ENCODE measurements around the gene IRF2BP2. TPM values are rescaled to one million over a fixed set of nuclear protein-coding genes. Genes with fewer than 3 reads are reported as not detected.

The IRF2BP2 gene
- total RNA-seq, 4 donors from 2014 or later = 121 to 149 (median 137) TPM

DNA sequence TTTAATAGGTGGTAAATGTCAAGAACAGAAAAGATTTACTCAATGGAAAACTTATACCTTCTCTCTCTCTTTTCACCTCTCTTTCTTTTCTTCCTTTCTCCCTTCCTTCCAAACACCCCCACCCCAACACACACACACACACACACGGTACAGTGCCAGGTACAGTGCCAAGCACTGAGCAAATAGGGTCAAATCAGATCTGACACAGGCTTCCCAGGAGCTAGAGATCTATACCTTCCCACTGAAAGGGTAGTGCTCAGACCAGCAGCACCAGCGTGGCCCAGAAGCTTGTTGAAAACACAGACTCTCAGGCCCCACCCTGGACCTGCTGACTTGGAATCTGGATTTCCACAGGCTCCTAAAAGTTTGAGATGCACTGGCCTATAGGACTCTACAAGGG is 31.9 kb downstream of the IRF2BP2 start:
- WGBS, 2 donors = 55 to 74% methylated on average over 2 of the region's 2 CpGs
- intact Hi-C loops (cut with DNase I; ENCODE audit: low total_unique reads) = no loop called here
- no peak for DNase-seq (ENCODE audit: low spot score in 2 of 2)
- TF ChIP-seq, protein P1, sequence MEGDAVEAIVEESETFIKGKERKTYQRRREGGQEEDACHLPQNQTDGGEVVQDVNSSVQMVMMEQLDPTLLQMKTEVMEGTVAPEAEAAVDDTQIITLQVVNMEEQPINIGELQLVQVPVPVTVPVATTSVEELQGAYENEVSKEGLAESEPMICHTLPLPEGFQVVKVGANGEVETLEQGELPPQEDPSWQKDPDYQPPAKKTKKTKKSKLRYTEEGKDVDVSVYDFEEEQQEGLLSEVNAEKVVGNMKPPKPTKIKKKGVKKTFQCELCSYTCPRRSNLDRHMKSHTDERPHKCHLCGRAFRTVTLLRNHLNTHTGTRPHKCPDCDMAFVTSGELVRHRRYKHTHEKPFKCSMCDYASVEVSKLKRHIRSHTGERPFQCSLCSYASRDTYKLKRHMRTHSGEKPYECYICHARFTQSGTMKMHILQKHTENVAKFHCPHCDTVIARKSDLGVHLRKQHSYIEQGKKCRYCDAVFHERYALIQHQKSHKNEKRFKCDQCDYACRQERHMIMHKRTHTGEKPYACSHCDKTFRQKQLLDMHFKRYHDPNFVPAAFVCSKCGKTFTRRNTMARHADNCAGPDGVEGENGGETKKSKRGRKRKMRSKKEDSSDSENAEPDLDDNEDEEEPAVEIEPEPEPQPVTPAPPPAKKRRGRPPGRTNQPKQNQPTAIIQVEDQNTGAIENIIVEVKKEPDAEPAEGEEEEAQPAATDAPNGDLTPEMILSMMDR (IDR thresholded peaks at IDR 0.05) = no peak
- TF ChIP-seq POLR2A (IDR thresholded peaks at IDR 0.05) = no peak
- H3K4me3 ChIP-seq (ENCODE audit: low read depth, poor library complexity, severe bottlenecking) = no peak overlapping the region

DNA sequence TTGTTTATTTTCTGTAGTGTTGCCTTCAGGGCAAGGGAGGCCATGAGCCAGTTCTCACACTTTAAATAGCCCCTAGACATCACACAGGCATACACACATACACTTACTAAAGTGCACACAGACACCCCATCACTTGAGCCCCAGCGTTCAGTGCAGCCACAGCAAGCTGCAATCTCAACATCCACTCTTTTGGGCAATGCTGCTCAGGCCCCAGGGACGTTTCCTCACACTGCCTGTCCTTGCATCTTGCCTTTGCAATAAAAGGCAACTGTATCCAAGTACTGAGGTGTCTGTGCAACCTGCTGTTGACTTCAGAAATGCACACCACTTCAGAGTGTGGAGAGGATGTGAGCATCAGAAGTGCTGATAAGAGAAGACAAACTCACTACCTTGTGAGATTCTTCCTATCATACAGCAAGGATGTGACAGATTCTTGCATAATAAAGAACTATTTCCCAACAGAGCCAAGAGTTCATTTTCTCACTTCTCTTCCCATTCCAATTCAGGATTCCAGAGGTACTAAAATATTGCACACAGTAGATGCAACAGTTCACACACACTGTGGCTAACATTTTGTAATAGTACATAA is 36.2 kb downstream of the IRF2BP2 start:
- no peak overlapping the region for H3K4me3 ChIP-seq (ENCODE audit: low read depth, poor library complexity, severe bottlenecking)
- TF ChIP-seq, protein P1 (IDR thresholded peaks at IDR 0.05) = no peak
- no peak for TF ChIP-seq POLR2A (IDR thresholded peaks at IDR 0.05)
- DNase-seq (ENCODE audit: low spot score in 2 of 2) = no peak
- intact Hi-C loops (cut with DNase I; ENCODE audit: low total_unique reads) = no loop called here
- 34 to 50% methylated on average over 2 of the region's 2 CpGs for WGBS, 2 donors

DNA sequence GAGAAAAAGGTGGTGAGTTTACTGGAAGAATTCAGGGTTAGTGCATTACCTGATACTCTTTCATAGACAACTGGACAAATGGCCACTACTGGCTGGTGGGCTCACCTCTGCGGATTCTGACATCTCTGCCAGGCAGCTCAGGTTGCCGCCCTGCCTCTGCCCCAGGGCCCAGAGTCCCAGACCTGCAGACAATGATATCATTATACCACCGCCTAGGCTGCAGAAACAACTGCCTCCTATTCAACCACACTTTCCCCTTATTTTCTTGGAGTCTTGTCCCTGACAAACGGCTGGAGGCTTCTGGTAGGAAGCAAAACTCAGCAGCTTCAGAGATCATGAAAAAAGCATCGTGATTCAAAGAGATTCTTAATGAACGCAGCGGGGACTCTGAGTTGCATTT is 37.0 kb downstream of the IRF2BP2 start:
- no peak overlapping the region for H3K4me3 ChIP-seq (ENCODE audit: low read depth, poor library complexity, severe bottlenecking)
- 69% methylated on average over 7 of the region's 7 CpGs for WGBS, 2 donors
- DNase-seq (ENCODE audit: low spot score in 2 of 2) = no peak

DNA sequence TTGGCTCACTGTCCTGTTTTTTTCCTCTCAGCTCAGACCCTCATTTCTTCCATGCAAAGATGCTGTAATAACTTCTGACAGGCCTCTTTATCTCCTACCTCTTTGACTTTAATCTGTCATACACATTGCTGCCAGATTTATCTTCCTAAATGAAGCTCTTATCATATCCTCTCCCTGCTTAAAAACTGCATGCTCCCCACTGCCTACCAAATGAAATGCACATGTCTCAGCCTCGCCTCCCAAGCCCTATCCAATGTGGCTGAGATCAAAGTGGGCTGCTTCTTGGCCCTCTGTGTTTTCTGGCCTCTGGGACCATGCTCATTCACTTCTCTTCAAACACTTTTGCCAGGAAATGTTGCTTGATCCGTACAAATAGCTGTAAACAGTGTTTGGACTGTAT is 38.3 kb downstream of the IRF2BP2 start:
- DNase-seq (ENCODE audit: low spot score in 2 of 2) = no peak
- TF ChIP-seq, protein P1 (IDR thresholded peaks at IDR 0.05) = no peak
- no peak for TF ChIP-seq POLR2A (IDR thresholded peaks at IDR 0.05)
- WGBS, 2 donors = 62 to 70% methylated on average over 2 of the region's 2 CpGs
- intact Hi-C loops (cut with DNase I; ENCODE audit: low total_unique reads) = no loop called here
- H3K4me3 ChIP-seq (ENCODE audit: low read depth, poor library complexity, severe bottlenecking) = no peak overlapping the region

More for the DNA sequence above, 37.0 kb downstream of the IRF2BP2 start:
- intact Hi-C loops (cut with DNase I; ENCODE audit: low total_unique reads) = no loop called here
- TF ChIP-seq, protein P1 (IDR thresholded peaks at IDR 0.05) = no peak
- no peak for TF ChIP-seq POLR2A (IDR thresholded peaks at IDR 0.05)

DNA sequence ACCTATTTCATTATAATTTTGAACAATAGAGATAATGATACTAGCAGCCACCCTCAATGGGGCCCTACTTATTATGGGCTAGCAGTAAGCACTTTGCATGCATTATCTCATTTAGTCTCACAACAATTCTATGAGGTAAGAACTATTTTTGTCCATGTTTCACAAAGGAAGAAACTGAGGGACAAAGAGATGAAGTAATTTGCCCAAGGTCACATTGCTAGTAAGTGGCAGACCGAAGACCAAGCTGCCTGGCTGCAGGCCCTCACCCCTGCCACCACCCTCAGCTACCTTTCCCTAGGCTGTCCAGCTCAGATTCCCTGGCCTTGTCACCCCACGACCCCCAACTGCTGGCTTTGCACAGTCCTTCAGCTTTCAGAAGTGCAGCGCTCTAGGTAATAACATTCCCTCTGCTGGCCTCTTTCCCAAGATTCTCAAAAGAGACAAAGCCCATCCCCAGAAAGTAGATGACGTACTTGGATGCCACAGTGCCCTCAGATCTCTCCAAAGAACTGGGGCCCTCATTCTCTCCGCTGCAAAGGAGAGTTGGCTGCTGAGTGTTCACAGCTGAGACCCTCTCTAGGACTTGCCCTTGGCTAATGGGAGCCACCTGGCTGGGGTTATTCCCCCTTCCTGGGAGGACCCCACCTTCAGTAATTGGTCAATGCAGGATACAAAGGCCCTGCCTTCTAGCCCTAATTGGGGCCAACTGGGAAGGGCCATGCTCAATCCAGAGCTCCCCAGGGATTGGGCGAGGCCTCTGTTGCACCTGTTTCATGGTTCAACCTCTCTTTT is 39.5 kb downstream of the IRF2BP2 start:
- no peak overlapping the region for H3K4me3 ChIP-seq (ENCODE audit: low read depth, poor library complexity, severe bottlenecking)
- intact Hi-C loops (cut with DNase I; ENCODE audit: low total_unique reads) = no loop called here
- whole genome bisulfite sequencing, 2 donors = 83 to 90% methylated on average over 6 of the region's 6 CpGs
- DNase-seq (ENCODE audit: low spot score in 2 of 2) = no peak
- TF ChIP-seq, protein P1 (IDR thresholded peaks at IDR 0.05) = no peak
- TF ChIP-seq POLR2A (IDR thresholded peaks at IDR 0.05) = no peak

Measured in lower leg skin (tissue), 4 donors.